ENCODE data around the gene TMEM212.

TMEM212 gene

GRCh38 chr3:171842864-171843518 lies at the start of gene TMEM212:
TMEM212 (plus strand) TSS chr3:171843349; CDS start chr3:171843384, 35 bp downstream.
- no peak for DNase-seq

- DNase-seq, result no peak
Measured at GRCh38 chr3:171796625-171797264, 46.4 kb upstream of the TMEM212 start.

GRCh38 chr3:171797265-171797679 lies 45.9 kb upstream of the TMEM212 start:
- DNase-seq, result no peak

GRCh38 chr3:171797873-171798272 lies 45.3 kb upstream of the TMEM212 start:
- no peak for DNase-seq

- DNase-seq, result no peak
Measured at GRCh38 chr3:171799501-171799900, 43.6 kb upstream of the TMEM212 start.

GRCh38 chr3:171801738-171802589 lies 41.2 kb upstream of the TMEM212 start:
- no peak for DNase-seq

GRCh38 chr3:171802590-171802956 lies 40.6 kb upstream of the TMEM212 start:
- DNase-seq, result no peak

- no peak for DNase-seq
Measured at GRCh38 chr3:171803044-171803443, 40.1 kb upstream of the TMEM212 start.

- no peak for DNase-seq
Measured at GRCh38 chr3:171804618-171805389, 38.3 kb upstream of the TMEM212 start.

- DNase-seq, result no peak
Measured at GRCh38 chr3:171805687-171806086, 37.5 kb upstream of the TMEM212 start.

GRCh38 chr3:171806200-171807128 lies 36.7 kb upstream of the TMEM212 start:
- no peak for DNase-seq

- no peak for DNase-seq
Measured at GRCh38 chr3:171807129-171807675, 35.9 kb upstream of the TMEM212 start.

- DNase-seq, result no peak
Measured at GRCh38 chr3:171807806-171808205, 35.3 kb upstream of the TMEM212 start.

GRCh38 chr3:171809611-171809860 lies 33.6 kb upstream of the TMEM212 start:
- DNase-seq, result no peak

- peak; percentile 35 for DNase-seq
Measured at GRCh38 chr3:171809861-171810628, 33.1 kb upstream of the TMEM212 start, which contains the start of gene PLD1. PLD1 (minus strand) TSS chr3:171810483; CDS start chr3:171738051, 72,432 bp downstream.

- no peak for DNase-seq
Measured at GRCh38 chr3:171810629-171811294, 32.4 kb upstream of the TMEM212 start.

GRCh38 chr3:171811295-171811912 lies 31.7 kb upstream of the TMEM212 start:
- DNase-seq, result no peak

GRCh38 chr3:171811913-171812335 lies 31.2 kb upstream of the TMEM212 start:
- no peak for DNase-seq

- no peak for DNase-seq
Measured at GRCh38 chr3:171812811-171813210, 30.3 kb upstream of the TMEM212 start.

Measured in CD4-positive, alpha-beta T cell treated with Interferon gamma for 1 hour (primary cell).